Heart left ventricle (tissue), 16 donors: ENCODE results near the gene SIT1. TPM values are rescaled to one million over a fixed set of nuclear protein-coding genes. Genes with fewer than 3 reads are reported as not detected.
"Not testable (repeated sequence)": the region's sequence is repeated elsewhere in the genome, so short reads cannot be mapped to it uniquely, and the experiment has no call there.

ENCODE experiments used
- ATAC-seq, 4 donors: fragments of 200-7000 bp; cut with Tn5 transposase; one replicate each; pipeline ENCODE4 v1.9.1; 2020 to 2022; ENCODE audit warnings: moderate library complexity in 4 of 4, mild to moderate bottlenecking in 3 of 4, moderate number of reproducible peaks in 1 of 4
- DNase-seq, 5 donors: peaks; one replicate each; pipeline ENCODE4 v3.0.0-alpha.2; 2020
- H3K27ac ChIP-seq, 12 donors: fragments of 200-600 bp; sonication (generic) in 4 of 12; one replicate each; pipeline versions ENCODE4 v1.5.0 to v1.8.0; 2016 to 2022; ENCODE audit warnings: mild to moderate bottlenecking in 2 of 12
- H3K27me3 ChIP-seq, 9 donors: fragments of 200-600 bp; sonication (generic) in 2 of 9; one replicate each; pipeline versions ENCODE4 v1.5.1 to v1.8.0; 2016 to 2022; ENCODE audit warnings: mild to moderate bottlenecking in 3 of 9
- H3K36me3 ChIP-seq, 9 donors: fragments of 200-600 bp; sonication (generic) in 2 of 9; one replicate each; pipeline versions ENCODE4 v1.5.0 to v1.8.0; 2018 to 2022; ENCODE audit warnings: mild to moderate bottlenecking in 2 of 9
- H3K4me1 ChIP-seq, 12 donors: fragments of 200-600 bp; sonication (generic) in 4 of 12; one replicate each; pipeline versions ENCODE4 v1.5.0 to v1.8.0; 2016 to 2022; ENCODE audit warnings: mild to moderate bottlenecking in 3 of 12
- H3K4me3 ChIP-seq, 12 donors: fragments of 200-600 bp; sonication (generic) in 4 of 12; one replicate each; pipeline versions ENCODE4 v1.5.0 to v1.8.0; 2017 to 2022; ENCODE audit warnings: mild to moderate bottlenecking in 9 of 12, moderate library complexity in 4 of 12
- H3K9me3 ChIP-seq, 12 donors: fragments of 200-600 bp; sonication (generic) in 4 of 12; one replicate each; pipeline versions ENCODE4 v1.5.0 to v1.8.0; 2016 to 2022; ENCODE audit warnings: mild to moderate bottlenecking in 1 of 12
- CTCF ChIP-seq, 12 donors: fragments of 200-600 bp; sonication (generic) in 4 of 12; IDR thresholded peaks; one replicate each; pipeline versions ENCODE4 v1.5.0 to v1.8.0; 2018 to 2022; ENCODE audit warnings: antibody characterized with exemption in 12 of 12, mild to moderate bottlenecking in 5 of 12
- POLR2A ChIP-seq, 2 donors: fragments of 450-650 bp; IDR thresholded peaks; one replicate each; pipeline ENCODE4 v1.6.1; 2017; ENCODE audit warnings: antibody characterized with exemption in 2 of 2, mild to moderate bottlenecking in 2 of 2, moderate library complexity in 2 of 2
- WGBS, 4 donors: extraction: QIAGEN DNeasy Blood & Tissue Kit in 2 of 4; methylation state at CpG; one replicate each; pipeline versions ENCODE4 v1.1.5 to v1.1.7; 2013 to 2018; 5-methylcytosine and 5-hydroxymethylcytosine counted together
- intact Hi-C, 10 donors: fragments of 100-400 bp; cut with DNase I; formaldehyde crosslinking; loops; one replicate each; pipeline versions ENCODE4 v1.11.1 to v1.14.2; 2022
- polyA plus RNA-seq, 2 donors: library from polyadenylated mRNA; stranded (reverse); fragments of 200-250 nt; gene quantifications; one replicate each; pipeline ENCODE4 v1.2.3, GENCODE V29; 2013
- total RNA-seq, 9 donors: library from RNA; depleted of rRNA in 2 of 9; stranded (reverse); fragments of >200 nt in 2 of 9; fragmentation: NEBNext Ultra II Directional in 3 of 9; extraction: Animal tissue kit (Norgen Biotek cat#: 25700) in 3 of 9; gene quantifications; one replicate each; pipeline versions ENCODE4 v1.1.0 to v1.2.4, GENCODE V29; 2016 to 2023
- donor health status: ischemic (EF 13 %, LVEDD 7.1; RV severe dilation, severe dysfunction).
- donor health status: healthy with polysubstance abuse.
- donor health status: DM: no; HTN: yes; CAD: no.
- donor health status: DM: no; HTN: no; CAD: no.
- donor health status: ischemic (EF 25% LVEDD 6.9; RV normal size, moderate dysfunction).
- donor health status: ischemic (EF 25% LVEDD 5.7; RV mildly dilated, moderate dysfunction).
- donor health status: healthy.
- donor health status: DM: yes; HTN: yes; CAD: no.
- donor health status: ischemic (EF 35%, LVEDD 5.7; RV mildly dilated, moderate dysfunction).
- donor health status: nonischemic (EF 11% LVEDD 7.7; RV severe dilation, severe dysfunction).
- donor health status: DM: yes; HTN: yes; CAD: no.
- donor health status: PGD.
- donor health status: ischemic (EF 29% LVEDD 5.4; RV normal size, mild dysfunction).
- donor health status: nonischemic (EF 23%, LVEDD 6.1; RV moderate dilation, normal function).

The SIT1 gene
- total and polyA plus RNA-seq, 11 donors: 0.19 to 4.2 (median 0.51) TPM; not detected in 7

GRCh38 chr9:35643046-35643445, 7.7 kb downstream of the SIT1 start:
- Histone ChIP-seq H3K9me3 (no peaks in the 10 kb centered on the region), H3K4me3 (no peak overlapping the region), H3K36me3 (no peaks in the 10 kb centered on the region), H3K4me1 (peaks cover 0 to 65% (median 8%) of the 10 kb centered on the region in 12 donors), H3K27me3 (no peaks in the 10 kb centered on the region), H3K27ac (no peak overlapping the region)
- no peak for ATAC-seq
- WGBS, 4 donors: 92 to 95% (median 94%) methylated on average over 12 of the region's 12 CpGs
- no peak for DNase-seq
- intact Hi-C loops: loop anchor here in 1 of 10 donors (10.0 kb wide), 1 partner anchor 242 kb away; no protein-coding TSS in a partner anchor
- TF ChIP-seq CTCF (IDR thresholded peaks at IDR 0.05): no peak
- no peak for TF ChIP-seq POLR2A (IDR thresholded peaks at IDR 0.05)

GRCh38 chr9:35641478-35641877, 9.3 kb downstream of the SIT1 start:
- H3K4me1 ChIP-seq: peaks cover 0 to 69% (median 4%) of the 10 kb centered on the region in 12 donors
- H3K36me3 ChIP-seq, DNase-seq, H3K4me3 ChIP-seq, H3K27me3 ChIP-seq, ATAC-seq, H3K9me3 ChIP-seq: not testable (repeated sequence)
- peak overlapping the region in 1 of 12 donors; percentile 62 for H3K27ac ChIP-seq
- intact Hi-C loops: loop anchor here in 1 of 10 donors (10.0 kb wide), 1 partner anchor 243 kb away; no protein-coding TSS in a partner anchor
- WGBS, 4 donors: 88 to 95% (median 90%) methylated on average over 3 of the region's 3 CpGs

- H3K4me3 ChIP-seq, ATAC-seq, H3K36me3 ChIP-seq, H3K27me3 ChIP-seq, H3K9me3 ChIP-seq, DNase-seq: not testable (repeated sequence)
- Histone ChIP-seq H3K4me1 (peaks cover 0 to 73% (median 0%) of the 10 kb centered on the region in 12 donors), H3K27ac (peak overlapping the region in 1 of 12 donors; percentile 80)
- WGBS, 4 donors: 94 to 100% (median 97%) methylated on average over 15 of the region's 15 CpGs
- intact Hi-C loops: loop anchor here in 1 of 10 donors (10.0 kb wide), 1 partner anchor 244 kb away; no protein-coding TSS in a partner anchor
These were observed 10.3 kb downstream of the SIT1 start for GRCh38 chr9:35640431-35640830.

- intact Hi-C loops: loop anchor here in 1 of 10 donors (10.0 kb wide), 1 partner anchor 245 kb away; no protein-coding TSS in a partner anchor
- 87 to 97% (median 89%) methylated on average over 1 of the region's 1 CpG for WGBS, 4 donors
- no peaks in the 10 kb centered on the region for H3K36me3 ChIP-seq
- no peak for ATAC-seq
- peaks cover 0 to 73% (median 0%) of the 10 kb centered on the region in 12 donors for H3K4me1 ChIP-seq
- H3K4me3 ChIP-seq: no peak overlapping the region
- no peaks in the 10 kb centered on the region for H3K9me3 ChIP-seq
- H3K27ac ChIP-seq: peak overlapping the region in 1 of 12 donors; percentile 80
- H3K27me3 ChIP-seq: no peaks in the 10 kb centered on the region
- TF ChIP-seq CTCF (IDR thresholded peaks at IDR 0.05): no peak
- TF ChIP-seq POLR2A (IDR thresholded peaks at IDR 0.05): no peak
- no peak for DNase-seq
These were observed 11.1 kb downstream of the SIT1 start for GRCh38 chr9:35639631-35640030.

GRCh38 chr9:35639225-35639624, 11.5 kb downstream of the SIT1 start:
- DNase-seq, H3K36me3 ChIP-seq, H3K9me3 ChIP-seq, ATAC-seq, H3K27me3 ChIP-seq, H3K4me3 ChIP-seq, intact Hi-C loops: not testable (repeated sequence)
- peaks cover 0 to 73% (median 0%) of the 10 kb centered on the region in 12 donors for H3K4me1 ChIP-seq
- H3K27ac ChIP-seq: peak overlapping the region in 2 of 12 donors; percentile 13 to 80
- WGBS, 4 donors: 58 to 71% (median 62%) methylated on average over 1 of the region's 1 CpG

- H3K36me3 ChIP-seq, H3K9me3 ChIP-seq, H3K27me3 ChIP-seq, H3K4me3 ChIP-seq, DNase-seq, ATAC-seq, intact Hi-C loops: not testable (repeated sequence)
- peaks cover 0 to 73% (median 0%) of the 10 kb centered on the region in 12 donors for H3K4me1 ChIP-seq
- peak overlapping the region in 2 of 12 donors; percentile 13 to 80 for H3K27ac ChIP-seq
- WGBS, 4 donors: 58 to 75% (median 60%) methylated on average over 7 of the region's 8 CpGs
These were observed 12.0 kb downstream of the SIT1 start for GRCh38 chr9:35638751-35639150.

- ATAC-seq, H3K9me3 ChIP-seq, DNase-seq, H3K4me3 ChIP-seq, intact Hi-C loops, H3K27me3 ChIP-seq, H3K36me3 ChIP-seq: not testable (repeated sequence)
- H3K4me1 ChIP-seq: peaks cover 0 to 73% (median 0%) of the 10 kb centered on the region in 12 donors
- peak overlapping the region in 2 of 12 donors; percentile 46 to 80 for H3K27ac ChIP-seq
- WGBS, 4 donors: 93 to 96% (median 94%) methylated on average over 9 of the region's 9 CpGs
These were observed 13.2 kb downstream of the SIT1 start for GRCh38 chr9:35637427-35637955.

GRCh38 chr9:35636877-35637246, 13.9 kb downstream of the SIT1 start:
- DNase-seq, ATAC-seq, H3K36me3 ChIP-seq, H3K4me3 ChIP-seq, H3K27me3 ChIP-seq, intact Hi-C loops, H3K9me3 ChIP-seq: not testable (repeated sequence)
- H3K4me1 ChIP-seq: peaks cover 0 to 68% (median 0%) of the 10 kb centered on the region in 12 donors
- H3K27ac ChIP-seq: peak overlapping the region in 3 of 12 donors; percentile 34 to 80 (median 46)
- 96 to 97% (median 97%) methylated on average over 6 of the region's 6 CpGs for WGBS, 4 donors
